ENCODE measurements around the gene ITPKC.

- TF ChIP-seq TAF1 (IDR thresholded peaks at IDR 0.05; ENCODE audit: low read depth) (no peak), RAD21 (IDR thresholded peaks at IDR 0.05; ENCODE audit: low read depth) (no peak), EP300 (IDR thresholded peaks at IDR 0.05; ENCODE audit: borderline replicate concordance) (no peak), EGR1 (IDR thresholded peaks at IDR 0.05) (no peak), FOXM1 (IDR thresholded peaks at IDR 0.05; ENCODE audit: borderline replicate concordance, low read depth) (no peak), CEBPB (IDR thresholded peaks at IDR 0.05) (no peak)
Observed at GRCh38 chr19:40721936-40722661, 5.2 kb downstream of the ITPKC start.
